HG03521 (cell line): Measurements from ENCODE around the gene ZNF688.
"Not testable (repeated sequence)": the region's sequence is repeated elsewhere in the genome, so short reads cannot be mapped to it uniquely, and the experiment has no call there.

Experiments used
- ATAC-seq: cut with Tn5 transposase; IDR thresholded peaks from one replicate; pipeline ENCODE4 v1.9.1; 2021; ENCODE audit warnings: mild to moderate bottlenecking, moderate library complexity; ENCODE audit not compliant: unreplicated experiment

Gene ZNF688

GRCh38 chr16:30535106-30535776 is 36.3 kb downstream of the ZNF688 start:
- peak; percentile 4 for ATAC-seq

- peak; percentile 53 for ATAC-seq
These were observed 37.0 kb downstream of the ZNF688 start, which contains the start of gene ZNF747 for GRCh38 chr16:30534368-30535105. Gene ZNF747, minus strand, starts transcription at chr16:30534858. Its CDS starts 179 bp downstream, at chr16:30534679.

GRCh38 chr16:30533748-30534367 is 37.7 kb downstream of the ZNF688 start:
- ATAC-seq = peak; percentile 13

GRCh38 chr16:30533146-30533522 is 38.4 kb downstream of the ZNF688 start:
- ATAC-seq = no peak

- no peak for ATAC-seq
These were observed 39.0 kb downstream of the ZNF688 start for GRCh38 chr16:30532285-30533145.

GRCh38 chr16:30530163-30531037 is 41.1 kb downstream of the ZNF688 start:
- ATAC-seq = no peak

- no peak for ATAC-seq
These were observed 42.6 kb downstream of the ZNF688 start for GRCh38 chr16:30528799-30529457.

GRCh38 chr16:30527635-30528178 is 43.8 kb downstream of the ZNF688 start:
- ATAC-seq = no peak

GRCh38 chr16:30526823-30527634 is 44.5 kb downstream of the ZNF688 start:
- peak; percentile 86 for ATAC-seq

GRCh38 chr16:30526137-30526822 is 45.2 kb downstream of the ZNF688 start, which contains the start of gene ZNF768:
Gene ZNF768, minus strand, starts transcription at chr16:30526566. Its CDS starts 153 bp downstream, at chr16:30526413.
- peak; percentile 21 for ATAC-seq

GRCh38 chr16:30525844-30526136 is 45.7 kb downstream of the ZNF688 start:
- ATAC-seq = no peak

GRCh38 chr16:30524575-30525568 is 46.6 kb downstream of the ZNF688 start:
- no peak for ATAC-seq

GRCh38 chr16:30523768-30524574 is 47.5 kb downstream of the ZNF688 start:
- no peak for ATAC-seq

GRCh38 chr16:30522702-30523463 is 48.6 kb downstream of the ZNF688 start:
- ATAC-seq = not testable (repeated sequence)
